Stimulated activated CD4-positive, alpha-beta T cell treated with anti-CD3 and anti-CD28 coated beads, Interleukin-2, amount 100 ng/mL, for 24 hours (primary cell): ENCODE measurements around the gene FNTB.
"Not testable (repeated sequence)": the region's sequence is repeated elsewhere in the genome, so short reads cannot be mapped to it uniquely, and the experiment has no call there.

Experiments used
- DNase-seq, 2 donors: peaks; one replicate each; pipeline ENCODE4 v3.0.0-alpha.2; 2020

The FNTB gene

DNA sequence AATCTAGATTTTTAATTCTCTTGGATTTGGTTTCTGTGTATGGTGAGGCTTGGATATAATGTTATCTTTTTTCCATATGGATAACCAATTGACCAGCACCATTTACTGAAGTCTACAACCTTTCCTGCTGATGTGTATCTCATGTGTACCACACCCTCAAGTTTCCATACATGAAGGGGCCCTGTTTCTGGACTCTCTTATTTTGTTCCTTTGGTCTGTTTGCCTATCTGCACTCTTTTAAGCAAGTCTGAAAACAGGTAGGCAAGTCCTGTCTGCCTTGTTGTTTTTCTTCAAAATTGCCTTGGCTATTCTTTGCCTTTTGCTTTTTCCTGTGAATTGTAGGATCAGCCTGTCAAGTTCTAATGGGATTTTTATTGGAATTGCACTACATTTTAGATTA is 71.0 kb downstream of the FNTB start:
- no peak for DNase-seq

DNA sequence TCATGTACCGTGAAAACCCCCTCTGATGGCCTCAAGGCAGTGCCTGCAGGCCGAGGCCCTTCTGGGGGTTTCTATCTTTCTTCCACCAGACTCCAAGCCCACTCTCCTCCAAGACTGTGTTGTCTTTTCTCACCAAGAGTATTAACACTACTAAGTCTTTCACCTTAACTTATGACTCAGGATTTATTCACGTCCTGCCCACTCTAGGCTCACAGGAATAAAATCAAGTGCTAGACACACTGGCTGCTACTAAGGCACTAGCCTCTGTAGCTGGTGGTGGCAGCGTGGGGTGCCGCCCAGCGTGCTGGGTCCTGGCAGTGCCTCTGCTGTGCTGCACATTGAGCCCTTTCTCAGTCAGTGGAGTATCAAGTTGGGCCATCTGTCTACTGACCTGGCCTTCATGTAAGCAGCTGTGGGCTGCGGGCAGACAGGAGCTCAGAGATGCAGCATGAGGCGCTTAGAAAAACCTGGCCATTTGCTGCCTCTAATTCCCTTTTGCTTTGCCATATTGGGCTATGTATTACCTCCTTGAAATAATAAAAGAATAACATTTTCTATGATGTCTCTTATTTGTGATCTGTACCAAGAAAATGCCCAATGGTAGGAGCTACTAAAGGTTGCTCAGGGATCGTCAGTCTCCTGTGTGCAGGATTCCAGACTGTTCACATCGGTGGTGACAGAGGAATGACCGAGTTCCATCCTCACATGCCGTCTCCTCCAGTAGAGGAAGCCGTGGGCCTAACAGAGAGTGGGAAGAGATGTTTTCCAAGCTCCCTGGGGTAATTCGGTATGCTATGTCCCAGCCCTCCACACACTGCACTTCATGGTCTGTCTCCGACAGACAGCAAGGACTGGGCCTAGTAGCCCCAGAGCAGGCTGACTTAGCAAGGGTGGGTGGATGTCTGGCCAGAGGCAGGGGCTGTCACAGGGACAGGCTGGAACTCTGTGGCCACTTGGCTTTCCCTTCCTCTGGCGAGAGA is 75.7 kb downstream of the FNTB start:
- DNase-seq: no peak

DNA sequence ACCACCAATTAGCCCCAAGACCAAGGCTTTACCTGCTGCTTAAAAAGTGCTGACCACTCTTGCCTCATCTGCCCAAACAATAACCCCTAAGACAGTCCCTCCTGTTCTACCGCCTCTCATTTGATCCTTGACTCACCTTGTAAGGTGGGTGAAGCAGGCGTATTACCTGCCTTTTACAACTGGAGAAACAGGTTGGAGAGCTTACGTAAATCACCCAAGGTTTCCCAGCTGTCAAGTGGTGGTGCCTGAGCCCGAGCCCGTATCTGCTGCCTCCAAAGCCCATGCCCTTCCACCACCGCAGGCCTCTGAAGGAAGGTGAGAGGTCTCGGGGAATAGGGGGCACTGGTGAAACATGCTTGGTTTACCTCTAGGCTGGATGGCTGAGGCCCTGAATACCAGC is 79.0 kb downstream of the FNTB start:
- DNase-seq: no peak

DNA sequence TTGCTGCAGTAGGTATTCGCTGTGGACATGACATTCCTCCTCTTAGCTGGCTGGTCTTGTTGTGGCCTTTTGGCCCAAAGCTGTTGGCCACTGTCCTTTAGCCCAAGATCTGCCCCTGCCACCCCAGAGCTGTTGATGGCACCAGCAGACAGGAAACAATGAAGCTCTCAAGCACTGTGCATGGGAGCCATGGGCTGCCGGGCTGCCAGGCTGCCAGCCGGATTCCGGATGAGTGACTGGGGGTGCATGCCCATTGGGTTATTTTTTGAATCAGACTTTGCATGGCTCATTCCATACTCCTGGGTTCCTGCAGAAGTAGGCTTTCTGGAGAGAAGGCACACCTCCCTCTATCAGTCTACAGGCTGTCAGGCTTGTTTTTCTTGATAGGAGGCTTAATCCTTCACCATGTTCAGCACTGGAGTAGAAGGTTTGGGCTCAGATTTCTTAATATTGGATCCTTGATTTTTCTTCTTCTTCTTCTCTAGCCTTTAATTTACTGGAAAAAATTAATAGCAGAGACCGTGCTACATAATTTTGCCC is 83.2 kb downstream of the FNTB start:
- no peak for DNase-seq

DNA sequence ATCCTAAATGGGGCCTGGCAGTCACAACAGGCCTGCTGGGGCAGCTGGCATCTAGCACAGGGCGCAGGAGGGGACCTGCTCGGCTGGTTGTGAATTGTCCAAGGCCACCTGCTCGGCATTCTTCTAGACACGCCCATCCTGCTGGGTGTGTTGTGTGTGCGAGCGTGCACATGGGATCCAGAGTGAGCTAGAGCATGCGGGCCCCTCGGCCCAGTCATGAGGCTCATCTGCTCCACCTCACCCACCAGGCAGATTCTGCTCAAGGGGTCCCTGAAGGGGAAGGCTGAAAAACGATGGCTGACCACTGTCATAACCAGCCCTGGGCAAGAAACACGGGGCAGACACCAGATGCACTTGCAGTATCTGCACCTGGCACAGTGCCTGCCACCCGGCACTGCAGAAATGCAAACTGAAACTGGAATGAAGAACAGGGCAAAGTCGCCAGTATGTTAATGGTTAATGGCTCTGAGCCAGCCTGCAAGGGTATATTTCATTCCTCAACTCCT is 83.8 kb downstream of the FNTB start:
- DNase-seq: no peak

DNA sequence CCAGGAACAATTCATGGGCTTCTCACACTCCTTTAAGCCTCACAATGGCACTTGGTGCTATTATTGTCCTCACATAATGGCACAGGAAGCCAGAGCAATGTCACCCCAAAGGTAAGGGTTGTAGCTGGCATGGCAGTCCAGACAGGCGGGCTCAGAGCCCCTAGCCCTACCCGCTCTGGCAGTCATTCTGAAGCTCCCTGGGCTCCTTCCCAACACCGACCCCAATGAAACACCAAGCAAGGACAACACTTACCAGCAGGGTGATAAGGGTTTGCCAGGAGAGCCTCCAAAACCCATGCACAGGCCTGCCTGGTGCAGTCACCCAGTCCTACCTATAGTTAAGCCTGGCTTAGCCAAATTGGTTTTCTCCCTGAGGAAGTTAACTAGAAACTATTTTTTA is 84.8 kb downstream of the FNTB start:
- DNase-seq: no peak

DNA sequence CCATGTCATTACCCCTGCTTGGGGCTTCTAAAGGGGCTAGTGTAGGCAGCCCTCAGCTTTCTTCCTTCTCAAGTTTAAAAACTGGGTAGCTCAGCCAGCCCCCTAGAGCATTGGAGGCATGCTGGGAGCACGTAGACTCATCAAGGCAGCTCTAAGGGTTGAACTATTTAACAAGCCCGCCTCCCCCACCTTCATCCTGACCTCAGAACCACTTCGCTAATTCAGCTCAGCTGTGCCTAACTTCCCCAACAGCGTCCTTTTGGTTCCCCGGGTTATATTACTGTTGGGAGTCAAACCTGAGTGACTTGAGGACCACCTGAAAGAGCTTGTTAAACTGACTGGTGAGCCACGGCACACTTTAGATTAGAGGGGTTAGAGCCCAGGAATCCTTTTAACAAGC is 85.6 kb downstream of the FNTB start:
- no peak for DNase-seq

DNA sequence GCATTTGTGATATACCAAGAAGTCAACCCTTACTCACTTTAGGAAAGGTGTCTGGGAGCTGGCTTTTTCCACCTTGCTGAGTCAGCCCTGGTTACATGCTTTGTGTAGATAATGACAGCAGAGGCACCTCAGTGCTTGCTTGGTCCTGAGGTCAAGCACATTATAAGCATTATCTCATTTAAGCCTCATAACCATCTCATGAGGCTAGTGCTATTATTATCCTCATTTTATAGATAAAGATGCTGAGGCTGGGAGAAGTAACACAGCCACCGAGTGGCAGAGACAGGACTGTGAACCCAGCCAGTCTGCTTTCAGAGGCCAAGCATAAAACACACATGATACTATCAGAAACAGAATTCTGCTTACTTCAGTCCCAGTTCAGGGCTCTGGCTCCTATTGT is 86.2 kb downstream of the FNTB start:
- no peak for DNase-seq

DNA sequence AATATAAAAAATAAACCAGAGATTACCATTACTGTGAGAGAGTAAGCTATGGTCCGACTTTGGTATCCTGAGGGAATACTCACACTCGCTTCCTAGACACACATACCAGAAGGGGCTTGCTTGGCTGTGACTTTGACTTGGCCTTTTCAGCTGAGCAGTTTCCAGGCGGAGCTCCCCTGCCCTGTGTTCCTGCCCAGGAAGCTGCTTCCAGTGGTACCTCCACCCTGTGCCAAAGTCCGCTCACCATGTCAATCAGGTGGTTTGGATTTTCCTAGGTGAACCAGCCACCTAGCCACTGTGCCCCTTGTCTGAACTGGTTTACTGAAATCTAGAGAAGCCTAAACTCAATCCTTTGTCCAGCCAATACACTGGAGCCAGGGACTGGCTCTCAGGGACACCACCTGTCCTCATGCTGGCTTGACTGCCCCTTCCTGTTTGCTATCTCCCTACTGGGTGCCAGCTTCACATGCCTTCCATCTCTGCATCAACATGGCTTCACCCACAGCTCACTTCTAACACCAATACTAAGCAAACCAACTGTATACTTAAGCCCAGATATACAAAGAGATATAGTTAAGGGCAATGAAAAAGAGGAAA is 87.0 kb downstream of the FNTB start:
- DNase-seq: no peak

DNA sequence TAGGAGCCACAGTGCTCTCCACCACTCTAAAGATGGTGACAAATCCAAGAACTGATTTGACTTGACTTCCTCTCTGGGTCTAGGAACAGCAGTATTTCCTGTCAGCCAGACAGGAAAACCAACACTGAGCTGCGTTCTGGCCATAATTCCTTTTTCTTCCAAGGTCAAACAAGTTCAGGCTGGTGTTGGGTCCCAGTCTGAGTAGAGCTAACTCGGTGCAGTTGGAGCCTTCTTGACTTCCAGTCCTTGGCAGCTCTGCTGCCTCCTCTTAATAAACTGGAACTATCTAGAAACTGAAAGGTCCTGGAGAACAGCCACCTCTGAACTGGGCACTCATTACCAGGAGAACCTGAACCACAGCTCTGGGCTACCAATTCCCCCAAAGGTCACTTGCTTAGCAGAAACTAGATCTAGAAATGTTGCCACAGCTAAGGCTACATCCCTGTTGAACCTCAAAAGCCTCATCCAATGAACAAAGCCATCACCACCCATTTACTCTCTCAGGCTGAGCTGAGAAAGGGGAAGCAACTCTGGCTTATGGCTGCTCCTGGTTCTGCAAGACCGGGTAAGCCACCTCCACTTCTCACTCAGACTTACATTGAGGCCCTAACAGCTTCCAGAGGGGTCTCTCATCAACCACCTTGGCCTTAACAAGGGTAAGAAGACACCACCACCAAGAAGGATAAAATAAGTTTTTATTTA is 87.9 kb downstream of the FNTB start:
- no peak for DNase-seq

DNA sequence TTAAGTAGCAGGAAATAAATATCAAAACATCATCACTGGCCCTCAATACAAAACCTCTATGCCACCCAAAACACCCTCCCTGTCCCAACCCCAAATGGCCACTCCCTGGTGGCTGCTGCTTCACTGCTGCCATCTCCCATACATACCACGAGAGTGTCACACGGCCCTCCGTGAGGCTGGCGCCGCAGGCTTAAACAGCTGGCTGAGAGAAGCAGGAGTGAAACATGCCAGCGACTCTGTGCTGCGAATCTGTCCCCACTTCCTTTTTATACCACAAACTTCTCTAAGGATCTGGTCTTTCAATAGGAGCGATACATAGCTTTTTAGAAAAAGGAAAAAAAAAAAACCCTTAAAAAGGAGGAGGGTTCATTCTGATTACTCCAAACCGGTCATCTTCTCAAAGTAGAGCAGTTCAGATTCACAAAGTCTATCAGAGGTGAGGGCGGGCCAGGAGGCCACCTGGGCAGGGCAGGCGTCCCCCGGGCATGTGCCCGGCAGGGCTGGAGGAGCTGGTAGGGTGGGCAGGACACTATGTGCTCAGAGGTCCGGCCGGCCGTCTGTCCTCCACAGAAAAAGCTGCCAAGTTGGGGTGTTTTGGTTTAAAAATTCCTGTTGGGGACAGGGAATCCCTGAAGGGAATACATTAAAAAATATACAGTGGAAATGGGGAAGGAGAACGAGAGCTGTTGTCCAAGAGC is 89.1 kb downstream of the FNTB start:
- DNase-seq: no peak

DNA sequence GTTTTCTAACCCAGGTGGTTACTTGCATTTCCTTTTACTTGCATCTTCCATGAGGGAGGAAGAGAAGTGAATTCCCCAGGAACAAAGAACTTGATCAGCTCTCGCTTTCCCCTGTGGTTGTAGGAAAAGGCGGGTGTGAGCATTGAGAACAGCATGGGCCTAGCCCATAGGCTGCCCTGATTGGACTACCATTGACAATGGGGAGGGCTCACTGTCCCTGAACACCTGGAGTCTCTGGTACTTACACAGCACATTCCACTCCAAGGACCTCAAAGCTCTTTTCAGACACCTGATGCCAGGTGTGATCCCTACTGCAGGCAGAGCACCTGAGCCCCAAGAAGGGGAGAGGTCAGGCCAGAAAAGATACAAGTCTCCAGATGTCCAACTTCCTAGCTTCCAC is 90.6 kb downstream of the FNTB start:
- DNase-seq: no peak

DNA sequence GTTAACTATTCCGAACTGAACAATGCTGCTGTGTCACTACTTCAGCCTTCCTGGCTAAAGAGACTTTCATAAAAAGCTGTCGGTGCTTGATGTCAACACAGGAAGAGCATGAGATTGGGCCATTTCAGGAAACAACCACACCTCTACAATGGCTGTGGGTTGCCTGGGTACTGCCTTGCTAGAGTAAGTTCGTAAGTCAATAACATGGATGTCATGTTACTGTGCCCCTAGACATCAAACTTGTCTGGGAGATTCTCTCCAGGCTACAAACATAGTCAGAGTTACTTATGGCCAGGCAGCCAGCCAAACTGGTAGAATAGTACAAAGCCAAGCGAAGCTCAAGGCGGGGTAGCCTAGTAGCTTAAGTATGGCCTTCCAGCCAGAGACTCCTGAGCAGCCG is 92.5 kb downstream of the FNTB start:
- no peak for DNase-seq

DNA sequence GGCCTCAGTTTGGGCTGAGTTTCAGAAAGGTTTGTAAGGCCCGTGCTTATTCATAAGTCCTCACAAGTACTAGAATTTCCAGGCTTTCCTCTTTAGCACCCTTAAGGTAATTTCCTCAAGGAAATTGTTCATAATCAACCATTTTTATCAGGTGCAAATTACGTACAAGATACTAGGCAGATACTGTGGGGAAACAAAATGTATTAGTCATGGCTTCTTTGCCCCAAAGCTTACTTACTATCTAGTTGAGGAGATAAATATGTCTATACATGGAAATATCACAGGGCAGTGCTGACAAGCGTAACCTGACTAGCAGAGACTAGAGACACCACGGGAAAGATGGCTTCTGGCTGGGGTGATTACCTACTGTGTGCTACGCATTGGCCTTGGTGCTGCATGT is 93.1 kb downstream of the FNTB start:
- DNase-seq: no peak

DNA sequence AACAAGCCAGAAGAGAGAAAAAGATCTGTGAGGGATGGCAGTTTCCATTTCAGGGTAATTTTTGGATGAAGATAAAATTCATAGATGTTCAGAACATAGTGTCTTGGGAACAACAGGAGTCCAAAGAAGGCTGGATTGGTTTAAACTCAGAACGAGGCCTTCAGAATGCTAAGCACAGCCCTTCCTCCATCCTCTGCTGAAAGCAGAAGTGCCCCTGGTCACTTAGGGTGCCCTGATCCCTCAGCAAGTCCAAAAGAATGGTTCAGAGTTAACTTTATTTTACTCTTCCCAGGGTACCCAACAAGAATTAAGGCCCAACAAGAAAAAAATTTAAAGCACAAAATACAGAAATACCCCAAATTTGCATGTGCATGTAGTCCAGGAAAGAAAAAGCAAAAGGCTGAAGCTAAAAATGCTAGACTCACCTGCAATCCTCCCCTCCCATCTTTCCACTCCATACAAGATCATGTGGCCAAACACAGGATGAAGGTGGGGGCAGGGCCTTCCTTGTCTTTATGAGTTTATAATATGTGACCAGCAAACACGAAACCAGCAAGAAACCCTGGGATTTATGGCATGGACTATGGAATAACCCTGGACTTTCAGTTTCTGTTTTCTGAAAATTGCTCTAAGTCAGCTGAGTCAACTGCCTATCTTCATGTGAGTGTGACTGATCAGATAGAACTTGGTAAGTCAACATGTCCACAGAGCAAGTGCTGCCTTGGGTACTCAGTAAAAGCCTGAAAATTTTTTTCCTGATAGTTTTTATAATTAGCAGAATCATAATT is 94.5 kb downstream of the FNTB start:
- no peak for DNase-seq

DNA sequence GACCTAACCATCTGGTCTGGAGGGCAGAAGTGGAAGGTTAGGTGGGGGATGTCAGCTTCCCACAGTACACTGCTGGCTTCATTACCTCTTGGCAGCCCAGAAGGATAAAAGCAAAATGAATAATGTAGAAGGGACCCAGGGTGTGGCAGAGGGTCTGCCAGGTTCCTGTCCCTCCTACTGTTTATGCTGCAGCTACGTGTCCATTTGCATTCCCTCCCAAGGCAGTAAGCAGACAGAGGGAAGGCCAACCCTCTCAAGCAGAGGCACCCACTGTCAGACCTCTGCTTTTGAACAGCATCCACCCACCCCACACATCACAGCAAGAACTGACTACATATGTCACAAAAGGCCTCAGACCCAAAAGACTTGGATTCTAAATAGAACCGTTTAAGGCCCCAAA is 96.2 kb downstream of the FNTB start:
- DNase-seq: no peak

DNA sequence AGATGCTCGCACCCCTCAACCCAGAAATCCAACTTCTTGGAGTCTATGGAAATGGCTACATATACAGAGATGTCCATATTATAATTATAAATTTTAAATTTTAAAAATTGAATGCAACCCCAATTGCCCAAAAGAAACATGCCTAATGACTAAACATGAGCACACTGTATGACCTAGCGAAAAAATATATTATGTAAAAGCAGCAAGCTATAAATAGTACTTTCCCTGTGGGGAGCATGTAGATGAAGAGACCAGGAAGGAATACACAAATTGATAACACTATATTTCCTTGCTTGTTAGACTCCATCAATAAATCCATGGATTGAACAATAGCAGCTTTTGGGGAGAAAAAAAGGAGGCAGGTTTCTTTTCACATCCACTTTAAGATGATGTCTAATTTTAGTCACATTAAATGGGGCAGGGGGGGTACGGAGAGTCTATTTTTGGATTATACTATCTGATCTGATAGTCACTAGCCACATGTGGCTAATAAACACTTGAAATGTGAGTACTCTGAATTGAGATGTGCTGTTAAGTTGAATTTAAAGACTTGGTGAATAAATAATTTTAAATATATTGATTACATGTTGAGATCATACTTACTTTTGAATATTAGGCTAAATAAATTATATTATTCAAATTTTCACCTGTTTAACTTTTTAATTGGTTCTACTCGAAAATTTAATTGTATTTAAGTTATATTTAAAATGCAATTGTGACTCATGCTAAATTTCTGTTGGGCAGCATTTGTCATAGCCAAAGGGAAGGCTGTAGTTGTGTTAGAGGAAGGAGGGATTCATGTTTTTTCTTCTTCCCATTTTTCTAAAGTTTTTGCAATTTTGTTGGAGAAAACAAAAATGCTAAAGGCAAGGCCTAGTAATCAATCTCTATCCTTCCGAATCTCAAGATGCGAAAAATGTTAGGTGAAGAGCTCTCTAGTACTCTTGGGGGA is 98.1 kb downstream of the FNTB start:
- DNase-seq: no peak

DNA sequence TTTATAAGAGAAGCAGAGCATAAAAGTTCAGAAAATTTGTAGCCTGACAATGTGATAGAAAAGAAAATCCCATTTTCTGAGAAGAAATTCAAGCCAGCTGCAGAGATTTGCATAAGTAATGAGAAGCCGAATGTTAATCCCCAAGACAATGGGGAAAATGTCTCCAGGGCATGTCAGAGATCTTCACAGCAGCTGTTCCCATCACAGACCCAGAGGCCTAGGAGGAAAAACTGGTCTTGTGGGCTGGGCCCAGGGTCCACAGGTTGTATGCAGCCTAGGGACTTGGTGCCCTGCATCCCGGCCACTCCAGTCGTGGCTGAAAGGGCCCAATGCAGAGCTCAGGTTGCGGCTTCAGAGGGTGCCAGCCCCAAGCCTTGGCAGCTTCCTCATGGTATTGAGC is 100.0 kb downstream of the FNTB start:
- DNase-seq: not testable (repeated sequence)

DNA sequence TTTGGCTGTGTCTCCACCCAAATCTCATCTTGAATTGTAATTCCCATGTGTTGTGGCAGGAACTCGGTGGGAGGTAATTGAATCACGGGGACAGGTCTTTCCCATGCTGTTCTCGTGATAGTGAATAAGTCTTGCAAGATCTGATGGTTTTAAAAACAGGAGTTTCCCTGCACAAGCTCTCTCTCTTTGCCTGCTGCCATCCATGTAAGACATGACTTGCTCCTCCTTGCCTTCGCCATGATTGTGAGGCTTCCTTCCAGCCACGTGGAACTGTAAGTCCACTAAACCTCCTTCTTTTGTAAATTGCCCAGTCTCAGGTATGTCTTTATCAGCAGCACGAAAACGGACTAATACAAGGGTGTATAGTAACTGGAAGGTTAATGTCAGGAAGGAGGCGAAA is 101.1 kb downstream of the FNTB start:
- DNase-seq: not testable (repeated sequence)

DNA sequence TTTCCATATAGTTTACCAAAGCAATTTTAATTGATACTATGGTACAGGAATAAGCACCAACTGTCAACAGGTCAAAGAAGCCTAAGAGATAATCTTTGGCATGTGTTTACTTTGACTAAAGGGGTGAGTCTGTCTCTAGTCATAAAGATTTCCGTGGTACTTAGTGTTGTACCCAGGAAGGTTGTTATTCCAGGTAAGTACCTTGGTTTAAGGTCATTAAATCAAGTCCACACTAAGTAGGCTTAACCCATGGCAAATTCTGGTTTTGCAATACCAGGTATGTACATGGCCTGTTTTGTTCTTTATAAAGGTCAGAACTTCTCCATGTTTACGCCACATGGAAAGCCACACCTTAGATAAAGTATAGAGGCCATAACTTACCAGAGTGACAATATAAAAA is 105.7 kb downstream of the FNTB start:
- no peak for DNase-seq
